ENCODE measurements around the gene CCDC34.
A peak's percentile ranks its signal among the peaks of the same experiment; 100 is the strongest.

CCDC34 gene

DNA sequence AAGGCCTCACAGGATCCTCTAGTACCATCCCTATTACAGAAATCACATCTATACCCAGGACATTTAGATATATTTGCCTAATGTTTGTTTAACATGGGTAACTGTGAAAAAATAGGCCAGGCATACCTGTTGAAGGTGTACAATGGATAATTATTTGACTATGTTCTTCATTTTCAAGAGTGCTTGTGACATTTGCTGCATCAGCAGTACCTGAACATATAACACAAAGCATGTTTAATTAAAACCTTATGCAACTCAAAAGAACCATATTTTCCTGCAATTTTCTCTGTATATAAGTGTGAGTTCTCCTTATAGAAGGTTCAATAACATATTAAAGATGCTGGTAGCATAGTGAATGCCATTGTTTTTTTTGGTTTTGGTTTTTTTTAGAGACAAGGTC lies 8.5 kb upstream of the CCDC34 start:
- Histone ChIP-seq H3K27ac (no peak overlapping the region), H4K20me1 (ENCODE audit: insufficient read depth) (no peaks in the 10 kb centered on the region), H3K4me1 (ENCODE audit: low read depth, poor library complexity, severe bottlenecking) (peaks cover 34% of the 10 kb centered on the region), H3K27me3 (ENCODE audit: insufficient read depth, low read depth) (no peaks in the 10 kb centered on the region), H3K9ac (no peak overlapping the region), H2AFZ (ENCODE audit: low read depth) (no peak overlapping the region), H3K36me3 (ENCODE audit: insufficient read depth) (no peaks in the 10 kb centered on the region), H3K4me2 (no peak overlapping the region), H3K79me2 (ENCODE audit: insufficient read depth, low read depth) (no peaks in the 10 kb centered on the region), H3K4me3 (IDR thresholded peaks at IDR 0.05; ENCODE audit: insufficient read depth, low read depth, low read length) (no peak overlapping the region)
- TF ChIP-seq, protein P1, sequence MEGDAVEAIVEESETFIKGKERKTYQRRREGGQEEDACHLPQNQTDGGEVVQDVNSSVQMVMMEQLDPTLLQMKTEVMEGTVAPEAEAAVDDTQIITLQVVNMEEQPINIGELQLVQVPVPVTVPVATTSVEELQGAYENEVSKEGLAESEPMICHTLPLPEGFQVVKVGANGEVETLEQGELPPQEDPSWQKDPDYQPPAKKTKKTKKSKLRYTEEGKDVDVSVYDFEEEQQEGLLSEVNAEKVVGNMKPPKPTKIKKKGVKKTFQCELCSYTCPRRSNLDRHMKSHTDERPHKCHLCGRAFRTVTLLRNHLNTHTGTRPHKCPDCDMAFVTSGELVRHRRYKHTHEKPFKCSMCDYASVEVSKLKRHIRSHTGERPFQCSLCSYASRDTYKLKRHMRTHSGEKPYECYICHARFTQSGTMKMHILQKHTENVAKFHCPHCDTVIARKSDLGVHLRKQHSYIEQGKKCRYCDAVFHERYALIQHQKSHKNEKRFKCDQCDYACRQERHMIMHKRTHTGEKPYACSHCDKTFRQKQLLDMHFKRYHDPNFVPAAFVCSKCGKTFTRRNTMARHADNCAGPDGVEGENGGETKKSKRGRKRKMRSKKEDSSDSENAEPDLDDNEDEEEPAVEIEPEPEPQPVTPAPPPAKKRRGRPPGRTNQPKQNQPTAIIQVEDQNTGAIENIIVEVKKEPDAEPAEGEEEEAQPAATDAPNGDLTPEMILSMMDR (conservative IDR thresholded peaks at IDR 0.05; ENCODE audit: low read depth, low read length), result no peak

DNA sequence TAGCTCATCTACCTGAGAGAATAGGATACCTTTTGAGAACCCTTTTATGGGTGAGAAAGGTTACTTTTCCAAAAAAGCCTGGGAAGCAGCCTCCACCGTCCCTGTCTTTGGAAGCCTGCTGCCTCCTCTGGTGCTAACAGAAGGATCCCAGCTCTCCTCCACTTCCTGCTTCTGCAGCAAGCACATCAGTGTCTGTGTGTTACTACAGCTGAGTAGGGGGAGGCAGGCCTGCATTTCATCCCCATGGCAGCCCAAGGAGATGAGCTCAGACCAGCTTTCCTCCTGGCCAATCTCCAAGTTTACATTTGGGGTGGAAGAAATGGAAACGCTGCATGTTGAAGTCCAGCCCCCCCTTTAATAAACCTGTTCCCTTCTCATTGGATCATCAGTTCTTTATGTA lies 7.4 kb upstream of the CCDC34 start:
- Histone ChIP-seq H3K4me1 (ENCODE audit: low read depth, poor library complexity, severe bottlenecking) (peaks cover 34% of the 10 kb centered on the region), H3K27ac (no peak overlapping the region), H3K27me3 (ENCODE audit: insufficient read depth, low read depth) (no peaks in the 10 kb centered on the region), H3K4me3 (IDR thresholded peaks at IDR 0.05; ENCODE audit: insufficient read depth, low read depth, low read length) (no peak overlapping the region), H3K79me2 (ENCODE audit: insufficient read depth, low read depth) (no peaks in the 10 kb centered on the region), H3K4me2 (no peak overlapping the region), H3K9ac (no peak overlapping the region), H2AFZ (ENCODE audit: low read depth) (no peak overlapping the region), H3K36me3 (ENCODE audit: insufficient read depth) (no peaks in the 10 kb centered on the region), H4K20me1 (ENCODE audit: insufficient read depth) (no peaks in the 10 kb centered on the region)
- TF ChIP-seq, protein P1 (conservative IDR thresholded peaks at IDR 0.05; ENCODE audit: low read depth, low read length), result no peak

DNA sequence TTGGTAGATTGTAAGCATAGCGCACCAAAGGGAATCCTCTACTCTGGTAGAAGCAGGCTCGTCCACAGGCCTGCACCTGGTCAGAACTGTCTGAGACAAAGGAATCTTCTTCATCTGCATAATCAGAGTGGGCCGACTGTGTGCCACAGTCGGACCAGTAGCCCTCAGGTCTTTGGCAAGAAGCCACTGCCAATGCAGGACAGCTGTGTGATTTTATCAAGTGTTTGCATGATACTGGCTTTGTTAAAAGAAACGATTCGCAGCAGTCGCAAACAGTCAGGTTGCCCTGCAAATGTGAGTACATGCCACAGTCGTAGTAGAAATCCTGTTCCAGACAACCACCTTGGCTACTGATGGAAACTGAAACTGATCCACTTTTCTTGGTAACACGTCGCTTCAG lies 4.9 kb upstream of the CCDC34 start:
- no peak overlapping the region for H3K27ac ChIP-seq

DNA sequence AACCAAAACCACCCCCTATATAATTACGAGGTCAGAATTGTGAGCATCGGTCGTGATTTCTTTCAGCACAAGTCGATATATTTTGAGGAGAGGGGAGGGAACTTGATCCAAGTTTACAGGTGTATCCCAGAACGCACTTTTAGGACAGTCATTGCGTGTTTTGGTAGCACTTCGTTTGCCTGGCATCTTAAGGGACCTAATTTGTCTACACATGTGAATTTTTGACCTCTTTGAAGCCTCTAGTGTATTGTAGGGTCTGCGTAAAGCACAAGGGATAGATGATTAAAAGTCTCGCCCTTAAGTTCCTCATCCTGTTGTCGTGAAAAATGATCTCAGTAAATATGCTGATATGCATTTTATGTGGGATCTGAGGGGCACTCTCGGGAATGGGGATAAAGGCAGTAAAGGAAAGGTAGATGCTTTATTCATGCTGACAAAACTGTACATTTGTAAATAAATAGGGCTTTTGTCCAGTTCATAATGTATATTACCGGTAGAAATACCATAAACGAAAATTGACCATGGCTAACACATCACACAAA lies 632 bp upstream of the CCDC34 start:
- TF ChIP-seq, protein P1 (conservative IDR thresholded peaks at IDR 0.05; ENCODE audit: low read depth, low read length), result no peak
- H3K4me1 ChIP-seq (ENCODE audit: low read depth, poor library complexity, severe bottlenecking), result peaks cover 50% of the 10 kb centered on the region
- H3K27me3 ChIP-seq (ENCODE audit: insufficient read depth, low read depth), result no peaks in the 10 kb centered on the region
- peak overlapping the region; percentile 71 for H3K27ac ChIP-seq
- H4K20me1 ChIP-seq (ENCODE audit: insufficient read depth), result no peaks in the 10 kb centered on the region
- H3K36me3 ChIP-seq (ENCODE audit: insufficient read depth), result no peaks in the 10 kb centered on the region
- peak overlapping the region; percentile 98 for H2AFZ ChIP-seq (ENCODE audit: low read depth)
- peak overlapping the region; percentile 81 for H3K9ac ChIP-seq
- H3K4me3 ChIP-seq (IDR thresholded peaks at IDR 0.05; ENCODE audit: insufficient read depth, low read depth, low read length), result no peak overlapping the region
- peaks cover 16% of the 10 kb centered on the region for H3K79me2 ChIP-seq (ENCODE audit: insufficient read depth, low read depth)
- peak overlapping the region; percentile 88 for H3K4me2 ChIP-seq

More for the DNA sequence above, 4.9 kb upstream of the CCDC34 start:
- no peak overlapping the region for H3K4me3 ChIP-seq (IDR thresholded peaks at IDR 0.05; ENCODE audit: insufficient read depth, low read depth, low read length)
- TF ChIP-seq, protein P1 (conservative IDR thresholded peaks at IDR 0.05; ENCODE audit: low read depth, low read length), result no peak
- 0 out of 2 replicates have a peak, but pooled peaks cover under 1% of the 10 kb centered on the region for H3K79me2 ChIP-seq (ENCODE audit: insufficient read depth, low read depth)
- no peak overlapping the region for H3K4me2 ChIP-seq
- no peak overlapping the region for H2AFZ ChIP-seq (ENCODE audit: low read depth)
- H3K27me3 ChIP-seq (ENCODE audit: insufficient read depth, low read depth), result no peaks in the 10 kb centered on the region
- no peak overlapping the region for H3K9ac ChIP-seq
- no peaks in the 10 kb centered on the region for H4K20me1 ChIP-seq (ENCODE audit: insufficient read depth)
- no peaks in the 10 kb centered on the region for H3K36me3 ChIP-seq (ENCODE audit: insufficient read depth)
- H3K4me1 ChIP-seq (ENCODE audit: low read depth, poor library complexity, severe bottlenecking), result peaks cover 26% of the 10 kb centered on the region

Data from KMS-11 (cell line).